Activated CD8-positive, alpha-beta memory T cell treated with anti-CD3 and anti-CD28 coated beads, Interleukin-2, amount 50 U/mL, for 1 hour (primary cell): Measurements from ENCODE around the gene DOK7.

Experiments used
- DNase-seq: peaks from one replicate; pipeline ENCODE4 v3.0.0-alpha.2; 2020; ENCODE audit errors: extremely low read depth

Gene DOK7

GRCh38 chr4:3462321-3462789 lies 751 bp upstream of the DOK7 start:
- DNase-seq = no peak

GRCh38 chr4:3463556-3464348 lies 646 bp downstream of the DOK7 start:
- DNase-seq = no peak

GRCh38 chr4:3464349-3464905 lies 1.3 kb downstream of the DOK7 start:
- DNase-seq = no peak

- DNase-seq = no peak
Measured at GRCh38 chr4:3464911-3465697, 2.0 kb downstream of the DOK7 start.

- no peak for DNase-seq
Measured at GRCh38 chr4:3465698-3466671, 2.9 kb downstream of the DOK7 start.

- DNase-seq = no peak
Measured at GRCh38 chr4:3466691-3467600, 3.8 kb downstream of the DOK7 start.

GRCh38 chr4:3467601-3468031 lies 4.5 kb downstream of the DOK7 start:
- no peak for DNase-seq

GRCh38 chr4:3468154-3468553 lies 5.0 kb downstream of the DOK7 start:
- no peak for DNase-seq

- DNase-seq = no peak
Measured at GRCh38 chr4:3468804-3469203, 5.7 kb downstream of the DOK7 start.

- no peak for DNase-seq
Measured at GRCh38 chr4:3469386-3470243, 6.5 kb downstream of the DOK7 start.

GRCh38 chr4:3470244-3471097 lies 7.4 kb downstream of the DOK7 start:
- no peak for DNase-seq

GRCh38 chr4:3471098-3471760 lies 8.1 kb downstream of the DOK7 start:
- no peak for DNase-seq

- DNase-seq = no peak
Measured at GRCh38 chr4:3471886-3472285, 8.8 kb downstream of the DOK7 start.

- no peak for DNase-seq
Measured at GRCh38 chr4:3472411-3473141, 9.5 kb downstream of the DOK7 start.

GRCh38 chr4:3473181-3473950 lies 10.3 kb downstream of the DOK7 start:
- no peak for DNase-seq

GRCh38 chr4:3473996-3474765 lies 11.1 kb downstream of the DOK7 start:
- no peak for DNase-seq
